ENCODE measurements around the gene KRT5.
"Not testable (repeated sequence)": the region's sequence is repeated elsewhere in the genome, so short reads cannot be mapped to it uniquely, and the experiment has no call there.

The KRT5 gene

GRCh38 chr12:52494518-52494917 is 25.7 kb downstream of the KRT5 start:
- no peak for DNase-seq (ENCODE audit: low read depth in 2 of 2)

GRCh38 chr12:52494100-52494499 is 26.1 kb downstream of the KRT5 start:
- no peak for DNase-seq (ENCODE audit: low read depth in 2 of 2)

GRCh38 chr12:52493172-52493571 is 27.0 kb downstream of the KRT5 start, which contains the start of gene KRT6A:
TSS of gene KRT6A (minus strand) at chr12:52493257. CDS start at chr12:52493188, 69 bp downstream.
- DNase-seq (ENCODE audit: low read depth in 2 of 2) = no peak

GRCh38 chr12:52492405-52492804 is 27.8 kb downstream of the KRT5 start:
- DNase-seq (ENCODE audit: low read depth in 2 of 2) = not testable (repeated sequence)

DNA sequence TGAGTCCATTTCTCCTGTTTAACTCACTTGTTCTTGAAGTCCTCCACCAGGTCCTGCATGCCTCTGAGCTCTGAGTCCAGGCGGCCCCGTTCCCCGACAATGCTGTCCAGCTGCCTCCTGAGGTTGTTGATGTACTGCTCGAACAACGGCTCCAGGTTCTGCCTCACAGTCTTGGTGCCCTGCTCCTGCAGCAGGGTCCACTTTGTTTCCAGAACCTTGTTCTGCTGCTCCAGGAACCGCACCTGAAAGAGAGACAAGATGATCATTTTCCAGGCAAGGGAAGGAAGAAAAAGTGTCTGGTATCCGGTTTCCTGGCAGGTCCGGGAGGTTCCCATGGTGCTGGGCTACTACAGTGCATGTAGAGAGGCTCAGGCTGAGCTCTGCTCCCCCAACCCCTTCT is 28.7 kb downstream of the KRT5 start:
- DNase-seq (ENCODE audit: low read depth in 2 of 2) = not testable (repeated sequence)

DNA sequence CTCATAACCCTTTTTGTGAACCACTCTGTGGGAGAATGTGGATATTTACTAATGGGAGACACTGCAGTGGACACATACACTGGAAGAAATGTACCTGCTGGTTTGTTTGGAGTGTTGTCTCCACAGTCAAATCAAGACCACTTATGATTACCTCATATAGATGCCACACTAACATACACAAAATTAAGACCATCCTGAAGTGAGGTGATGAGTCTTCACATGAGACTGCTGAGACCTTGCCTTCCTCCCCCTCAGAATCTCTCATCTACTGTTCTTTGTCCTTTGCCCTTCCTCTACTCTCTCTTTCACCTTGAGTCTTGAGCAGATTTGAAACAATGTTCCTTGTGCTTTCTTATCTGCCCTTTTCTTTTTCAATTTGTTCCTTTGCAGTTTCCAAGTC is 31.5 kb downstream of the KRT5 start:
- no peak for DNase-seq (ENCODE audit: low read depth in 2 of 2)

- DNase-seq (ENCODE audit: low read depth in 2 of 2) = not testable (repeated sequence)
Measured at GRCh38 chr12:52487744-52488443, 32.3 kb downstream of the KRT5 start.

DNA sequence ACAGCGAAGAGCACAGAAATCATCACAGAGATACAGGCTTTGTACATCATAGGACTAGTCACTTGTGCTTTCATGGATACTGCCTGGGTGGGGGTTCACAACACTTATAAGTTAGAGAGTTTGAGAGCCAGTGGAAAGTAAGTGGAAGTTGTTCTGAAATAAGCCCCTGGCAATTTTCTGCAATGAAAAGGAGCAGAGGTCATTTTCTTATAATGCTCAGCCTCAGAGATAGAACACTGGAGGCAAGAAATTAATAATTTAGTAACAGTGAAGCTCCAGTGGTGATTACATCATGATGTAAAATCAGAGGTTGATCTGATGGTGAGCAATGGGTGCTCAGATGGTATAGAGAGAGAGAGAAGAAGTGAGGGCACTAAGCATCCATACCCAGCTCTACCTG is 33.0 kb downstream of the KRT5 start:
- no peak for DNase-seq (ENCODE audit: low read depth in 2 of 2)

- no peak for DNase-seq (ENCODE audit: low read depth in 2 of 2)
Measured at GRCh38 chr12:52486166-52487105, 33.8 kb downstream of the KRT5 start.

- DNase-seq (ENCODE audit: low read depth in 2 of 2) = no peak
Measured at GRCh38 chr12:52480073-52480472, 40.1 kb downstream of the KRT5 start.

DNA sequence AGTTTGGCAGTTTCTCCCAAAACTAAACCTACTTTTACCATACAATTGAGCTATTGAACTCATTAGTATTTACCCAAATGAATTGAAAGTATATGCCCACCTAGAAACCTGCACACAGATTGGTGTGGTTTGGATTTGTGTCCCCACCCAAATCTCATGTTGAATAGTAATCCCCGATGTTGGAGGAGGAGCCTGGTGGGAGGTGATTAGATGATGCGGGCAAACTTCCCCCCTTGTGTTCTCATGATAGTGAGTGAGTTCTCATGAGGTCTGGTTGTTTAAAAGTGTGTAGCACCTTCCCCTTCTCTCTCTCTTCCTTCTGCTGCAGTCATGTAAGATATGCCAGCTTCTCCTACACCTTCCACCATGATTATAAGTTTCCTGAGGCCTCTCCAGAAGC is 42.5 kb downstream of the KRT5 start:
- no peak for DNase-seq (ENCODE audit: low read depth in 2 of 2)

GRCh38 chr12:52474212-52474611 is 46.0 kb downstream of the KRT5 start:
- DNase-seq (ENCODE audit: low read depth in 2 of 2) = no peak

DNA sequence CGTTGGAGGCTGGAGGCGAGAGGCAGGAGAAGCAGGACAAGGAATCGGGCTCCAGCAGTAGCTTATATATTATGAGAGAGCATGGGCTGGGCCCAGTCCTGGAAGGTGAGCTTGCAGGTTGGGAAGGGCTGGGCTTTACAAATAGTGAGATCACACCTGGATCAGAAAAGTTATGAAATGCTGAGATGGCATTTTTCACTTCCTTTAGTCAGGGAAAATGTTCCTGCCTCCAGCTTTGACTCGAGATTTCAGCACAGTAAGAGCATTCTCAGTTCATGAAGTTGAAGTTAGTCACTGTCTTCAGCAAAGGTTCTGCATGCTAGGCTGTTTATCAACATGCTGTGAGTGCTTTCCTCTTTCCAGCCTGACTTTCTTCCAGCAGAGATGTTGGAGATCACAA is 46.4 kb downstream of the KRT5 start, which contains the start of gene KRT6C:
KRT6C (minus strand) TSS at position 38 of the 400 bp plus-strand sequence. CDS start 68 bp downstream, outside the sequence.
- no peak for DNase-seq (ENCODE audit: low read depth in 2 of 2)

- DNase-seq (ENCODE audit: low read depth in 2 of 2) = no peak
Measured at GRCh38 chr12:52469853-52470252, 50.3 kb downstream of the KRT5 start.

GRCh38 chr12:52464897-52465296 is 55.3 kb downstream of the KRT5 start:
- DNase-seq (ENCODE audit: low read depth in 2 of 2) = no peak

Data from stimulated activated CD4-positive, alpha-beta T cell treated with anti-CD3 and anti-CD28 coated beads, Interleukin-4, amount 100 ng/mL, for 48 hours (primary cell).